ENCODE data around the gene CNTN2. TPM values are rescaled to one million over a fixed set of nuclear protein-coding genes. Genes with fewer than 3 reads are reported as not detected.

The CNTN2 gene
- total and polyA plus RNA-seq, 9 donors, result 0.02 to 0.37 (median 0.19) TPM; not detected in 3

DNA sequence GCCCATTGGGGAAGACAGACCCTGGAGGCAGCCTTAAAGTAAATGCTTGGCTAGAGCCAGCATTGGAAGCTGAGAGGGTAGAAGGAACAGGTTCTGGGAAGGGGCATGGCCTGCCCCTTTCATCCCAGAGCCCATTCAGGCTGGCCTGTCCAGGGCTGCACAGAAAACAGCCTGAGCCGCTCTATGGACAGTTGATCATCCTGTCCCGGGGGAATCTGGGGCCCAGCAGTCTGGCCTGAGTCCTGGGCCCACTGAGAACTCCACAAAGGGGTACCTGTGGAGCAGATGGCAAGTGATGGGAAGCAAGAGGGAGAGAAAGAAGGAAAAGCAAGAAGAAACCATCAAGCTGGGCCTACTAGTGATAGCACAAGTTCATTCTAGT is 28.0 kb downstream of the CNTN2 start:
- no peaks in the 10 kb centered on the region for H3K9me3 ChIP-seq
- H3K27ac ChIP-seq, result no peak overlapping the region
- no peaks in the 10 kb centered on the region for H3K4me1 ChIP-seq (ENCODE audit: insufficient read depth)
- intact Hi-C loops (cut with DNase I), result no loop called here
- no peaks in the 10 kb centered on the region for H3K27me3 ChIP-seq
- no peak for TF ChIP-seq POLR2A (IDR thresholded peaks at IDR 0.05)
- TF ChIP-seq EP300 (IDR thresholded peaks at IDR 0.05), result no peak
- no peak for TF ChIP-seq CTCF (IDR thresholded peaks at IDR 0.05)
- H3K36me3 ChIP-seq, result no peaks in the 10 kb centered on the region
- DNase-seq, result no peak
- H3K4me3 ChIP-seq, result no peak overlapping the region
- WGBS, 3 donors, result 95 to 100% (median 100%) methylated on average over 2 of the region's 2 CpGs

GRCh38 chr1:205071801-205072200 is 28.8 kb downstream of the CNTN2 start:
- intact Hi-C loops (cut with DNase I), result no loop called here
- H3K9me3 ChIP-seq, result no peaks in the 10 kb centered on the region
- no peaks in the 10 kb centered on the region for H3K4me1 ChIP-seq (ENCODE audit: insufficient read depth)
- no peak overlapping the region for H3K27ac ChIP-seq
- no peak for TF ChIP-seq POLR2A (IDR thresholded peaks at IDR 0.05)
- no peak for DNase-seq
- H3K4me3 ChIP-seq, result no peak overlapping the region
- no peaks in the 10 kb centered on the region for H3K27me3 ChIP-seq
- WGBS, 3 donors, result 82 to 94% (median 84%) methylated on average over 12 of the region's 12 CpGs
- H3K36me3 ChIP-seq, result no peaks in the 10 kb centered on the region

GRCh38 chr1:205072286-205072685 is 29.3 kb downstream of the CNTN2 start:
- Histone ChIP-seq H3K27me3 (no peaks in the 10 kb centered on the region), H3K36me3 (no peaks in the 10 kb centered on the region), H3K9me3 (no peaks in the 10 kb centered on the region), H3K4me3 (no peak overlapping the region), H3K4me1 (ENCODE audit: insufficient read depth) (no peaks in the 10 kb centered on the region), H3K27ac (no peak overlapping the region)
- whole genome bisulfite sequencing, 3 donors, result 80 to 89% (median 82%) methylated on average over 9 of the region's 9 CpGs
- DNase-seq, result no peak
- intact Hi-C loops (cut with DNase I), result no loop called here
- TF ChIP-seq POLR2A (IDR thresholded peaks at IDR 0.05), result no peak
- TF ChIP-seq EP300 (IDR thresholded peaks at IDR 0.05), result no peak
- no peak for TF ChIP-seq CTCF (IDR thresholded peaks at IDR 0.05)

DNA sequence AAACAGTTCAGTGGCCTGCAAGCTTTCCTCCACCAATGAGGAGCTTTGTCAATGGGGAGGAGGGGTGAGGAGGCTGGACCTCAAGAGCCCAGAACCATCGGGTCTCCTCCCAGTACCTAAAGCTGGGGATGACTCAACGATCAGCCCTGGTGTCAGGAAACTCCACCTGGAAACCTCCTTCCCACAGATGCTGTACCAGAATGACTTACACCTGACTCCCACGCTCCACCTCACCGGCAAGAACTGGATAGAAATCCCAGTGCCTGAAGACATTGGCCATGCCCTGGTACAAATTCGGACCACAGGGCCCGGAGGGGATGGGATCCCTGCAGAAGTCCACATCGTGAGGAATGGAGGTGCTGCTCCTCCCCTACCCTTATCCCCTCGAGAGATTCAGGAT is 29.9 kb downstream of the CNTN2 start:
- TF ChIP-seq CTCF (IDR thresholded peaks at IDR 0.05), result no peak
- TF ChIP-seq EP300 (IDR thresholded peaks at IDR 0.05), result no peak
- no peak for TF ChIP-seq POLR2A (IDR thresholded peaks at IDR 0.05)

GRCh38 chr1:205073511-205073910 is 30.5 kb downstream of the CNTN2 start:
- H3K4me1 ChIP-seq (ENCODE audit: insufficient read depth), result no peaks in the 10 kb centered on the region
- no peaks in the 10 kb centered on the region for H3K36me3 ChIP-seq
- no peak overlapping the region for H3K27ac ChIP-seq
- 87 to 92% (median 90%) methylated on average over 12 of the region's 12 CpGs for WGBS, 3 donors
- no peak overlapping the region for H3K4me3 ChIP-seq
- no peaks in the 10 kb centered on the region for H3K9me3 ChIP-seq
- DNase-seq, result no peak
- intact Hi-C loops (cut with DNase I), result no loop called here
- TF ChIP-seq EP300 (IDR thresholded peaks at IDR 0.05), result no peak
- no peak for TF ChIP-seq CTCF (IDR thresholded peaks at IDR 0.05)
- H3K27me3 ChIP-seq, result no peaks in the 10 kb centered on the region

More for the DNA sequence above, 29.9 kb downstream of the CNTN2 start:
- H3K4me1 ChIP-seq (ENCODE audit: insufficient read depth), result no peaks in the 10 kb centered on the region
- no peaks in the 10 kb centered on the region for H3K9me3 ChIP-seq
- no peak overlapping the region for H3K4me3 ChIP-seq
- DNase-seq, result no peak
- 81 to 83% (median 82%) methylated on average over 8 of the region's 8 CpGs for WGBS, 3 donors
- intact Hi-C loops (cut with DNase I), result no loop called here
- H3K36me3 ChIP-seq, result no peaks in the 10 kb centered on the region
- no peak overlapping the region for H3K27ac ChIP-seq
- H3K27me3 ChIP-seq, result no peaks in the 10 kb centered on the region

Data from ovary (tissue), 9 donors.